Trophoblast cell (in vitro differentiated cells and primary cell): Measurements from ENCODE around the gene MAP7.

Source experiments
- DNase-seq, 2 donors: peaks; one replicate each; pipeline ENCODE4 v3.0.0-alpha.2; 2016
- H2AFZ ChIP-seq: 2 replicates; pipeline ENCODE4 v1.6.1; 2013; ENCODE audit warnings: low read length, moderate library complexity, mild to moderate bottlenecking; ENCODE audit not compliant: insufficient read depth, poor library complexity
- H2AK5ac ChIP-seq: 2 replicates; pipeline ENCODE4 v1.6.1; 2013; ENCODE audit warnings: mild to moderate bottlenecking, low read length
- H2BK120ac ChIP-seq: 2 replicates; pipeline ENCODE4 v1.6.1; 2013; ENCODE audit warnings: low read length, mild to moderate bottlenecking, moderate library complexity; ENCODE audit not compliant: insufficient read depth, poor library complexity
- H2BK12ac ChIP-seq: 2 replicates; pipeline ENCODE4 v1.6.1; 2013; ENCODE audit warnings: mild to moderate bottlenecking, low read length, moderate library complexity
- H2BK5ac ChIP-seq: 2 replicates; pipeline ENCODE4 v1.6.1; 2013; ENCODE audit warnings: low read length, low read depth, moderate library complexity, mild to moderate bottlenecking; ENCODE audit not compliant: poor library complexity
- H3K14ac ChIP-seq: 2 replicates; pipeline ENCODE4 v1.6.1; 2013; ENCODE audit warnings: mild to moderate bottlenecking, low read length
- H3K18ac ChIP-seq: 2 replicates; pipeline ENCODE4 v1.6.1; 2013; ENCODE audit warnings: mild to moderate bottlenecking, low read length
- H3K23ac ChIP-seq: 2 replicates; pipeline ENCODE4 v1.6.1; 2013; ENCODE audit warnings: low read length
- H3K27ac ChIP-seq: 2 replicates; pipeline ENCODE4 v1.5.1; 2013; ENCODE audit warnings: low read depth, mild to moderate bottlenecking, inconsistent platforms, low read length, moderate library complexity
- H3K27me3 ChIP-seq: 2 replicates; pipeline ENCODE4 v1.6.1; 2013; ENCODE audit warnings: inconsistent platforms, mild to moderate bottlenecking, low read length, moderate library complexity; ENCODE audit not compliant: insufficient read depth
- H3K36me3 ChIP-seq, 2 experiments: 1 replicate in 1 of 2; 2 replicates in 1 of 2; pipeline ENCODE4 v1.6.1; 2013; ENCODE audit warnings: low read length in 2 of 2, mild to moderate bottlenecking in 2 of 2, moderate library complexity in 1 of 2; ENCODE audit not compliant: insufficient read depth in 2 of 2, control insufficient read depth in 1 of 2
- H3K4ac ChIP-seq: 2 replicates; pipeline ENCODE4 v1.6.1; 2013; ENCODE audit warnings: low read depth, mild to moderate bottlenecking, low read length, moderate library complexity
- H3K4me1 ChIP-seq, 2 experiments: 1 replicate in 1 of 2; 2 replicates in 1 of 2; pipeline ENCODE4 v1.6.1; 2013; ENCODE audit warnings: low read length in 2 of 2, mild to moderate bottlenecking in 2 of 2, moderate library complexity in 1 of 2; ENCODE audit not compliant: insufficient read depth in 2 of 2, control insufficient read depth in 1 of 2
- H3K4me2 ChIP-seq: 2 replicates; pipeline ENCODE4 v1.6.1; 2013; ENCODE audit warnings: inconsistent platforms, mild to moderate bottlenecking, low read length, moderate library complexity
- H3K4me3 ChIP-seq: 2 replicates; pipeline ENCODE4 v1.5.1; 2013; ENCODE audit warnings: mild to moderate bottlenecking, low read depth, low read length, inconsistent platforms
- H3K79me1 ChIP-seq: one replicate; pipeline ENCODE4 v1.6.1; 2013; ENCODE audit warnings: low read length
- H3K79me2 ChIP-seq: 2 replicates; pipeline ENCODE4 v1.6.1; 2013; ENCODE audit warnings: low read length, mild to moderate bottlenecking; ENCODE audit not compliant: control insufficient read depth, insufficient read depth, poor library complexity
- H3K9ac ChIP-seq: 2 replicates; pipeline ENCODE4 v1.6.1; 2013; ENCODE audit warnings: mild to moderate bottlenecking, low read length
- H3K9me3 ChIP-seq: 2 replicates; pipeline ENCODE4 v1.6.1; 2013; ENCODE audit warnings: low read depth, mild to moderate bottlenecking, control low read depth, inconsistent platforms, low read length; ENCODE audit not compliant: insufficient read depth
- H4K12ac ChIP-seq: 2 replicates; pipeline ENCODE4 v1.6.1; 2013; ENCODE audit warnings: low read depth, mild to moderate bottlenecking, low read length, moderate library complexity
- H4K8ac ChIP-seq: 2 replicates; pipeline ENCODE4 v1.6.1; 2013; ENCODE audit warnings: low read depth, mild to moderate bottlenecking, low read length, moderate library complexity
- H4K91ac ChIP-seq: one replicate; pipeline ENCODE4 v1.6.1; 2013; ENCODE audit warnings: low read depth, mild to moderate bottlenecking, low read length, moderate library complexity
- WGBS: extraction: QIAGEN DNeasy Blood & Tissue Kit; methylation state at CpG from one replicate; pipeline ENCODE4 v1.1.7; 2013; ENCODE audit warnings: missing lambda C conversion rate; ENCODE audit not compliant: insufficient read length, insufficient coverage; ENCODE audit errors: extremely low coverage; 5-methylcytosine and 5-hydroxymethylcytosine counted together

Gene MAP7

GRCh38 chr6:136361787-136362186, 188.4 kb downstream of the MAP7 start:
- H3K23ac ChIP-seq: no peak overlapping the region
- H3K9me3 ChIP-seq: no peaks in the 10 kb centered on the region
- H3K27me3 ChIP-seq: no peaks in the 10 kb centered on the region
- H3K4me1 ChIP-seq: no peaks in the 10 kb centered on the region
- no peak overlapping the region for H3K9ac ChIP-seq
- H4K8ac ChIP-seq: no peak overlapping the region
- H3K4ac ChIP-seq: no peak overlapping the region
- H4K12ac ChIP-seq: no peak overlapping the region
- H4K91ac ChIP-seq: no peak overlapping the region
- H2AFZ ChIP-seq: no peak overlapping the region
- no peak overlapping the region for H3K4me2 ChIP-seq
- WGBS: no CpG with 5 or more reads among the region's 2 CpGs
- no peak for DNase-seq
- H2AK5ac ChIP-seq: no peak overlapping the region
- H2BK120ac ChIP-seq: no peak overlapping the region
- peaks cover 19 to 27% of the 10 kb centered on the region in 2 experiments for H3K36me3 ChIP-seq
- no peak overlapping the region for H3K4me3 ChIP-seq
- no peaks in the 10 kb centered on the region for H3K79me2 ChIP-seq
- H2BK12ac ChIP-seq: no peak overlapping the region
- H3K79me1 ChIP-seq: no peaks in the 10 kb centered on the region
- no peak overlapping the region for H3K14ac ChIP-seq
- no peak overlapping the region for H3K18ac ChIP-seq
- no peak overlapping the region for H2BK5ac ChIP-seq
- H3K27ac ChIP-seq: no peak overlapping the region

GRCh38 chr6:136360783-136361182, 189.4 kb downstream of the MAP7 start:
- Histone ChIP-seq H2AK5ac (no peak overlapping the region), H2BK5ac (no peak overlapping the region), H3K27ac (no peak overlapping the region), H3K4ac (no peak overlapping the region), H3K9ac (no peak overlapping the region), H3K79me2 (no peaks in the 10 kb centered on the region), H3K79me1 (no peaks in the 10 kb centered on the region), H3K9me3 (no peaks in the 10 kb centered on the region), H3K14ac (no peak overlapping the region), H4K12ac (no peak overlapping the region), H4K91ac (no peak overlapping the region), H2BK12ac (no peak overlapping the region), H3K4me2 (no peak overlapping the region), H3K18ac (no peak overlapping the region), H3K36me3 (peaks cover 19 to 28% of the 10 kb centered on the region in 2 experiments), H3K27me3 (no peaks in the 10 kb centered on the region), H3K4me3 (no peak overlapping the region), H4K8ac (no peak overlapping the region), H2AFZ (no peak overlapping the region), H3K23ac (no peak overlapping the region), H2BK120ac (no peak overlapping the region), H3K4me1 (no peaks in the 10 kb centered on the region)
- WGBS: no CpG with 5 or more reads among the region's 30 CpGs
- no peak for DNase-seq

GRCh38 chr6:136359851-136360250, 190.4 kb downstream of the MAP7 start:
- Histone ChIP-seq H2AK5ac (no peak overlapping the region), H3K27ac (no peak overlapping the region), H3K4me3 (no peak overlapping the region), H3K23ac (no peak overlapping the region), H3K36me3 (peaks cover 16 to 24% of the 10 kb centered on the region in 2 experiments), H2AFZ (no peak overlapping the region), H2BK5ac (no peak overlapping the region), H3K18ac (no peak overlapping the region), H2BK120ac (no peak overlapping the region), H3K4ac (no peak overlapping the region), H3K27me3 (no peaks in the 10 kb centered on the region), H3K79me1 (no peaks in the 10 kb centered on the region), H4K8ac (no peak overlapping the region), H2BK12ac (no peak overlapping the region), H4K91ac (no peak overlapping the region), H3K4me2 (no peak overlapping the region), H3K9me3 (no peaks in the 10 kb centered on the region), H3K79me2 (no peaks in the 10 kb centered on the region), H3K4me1 (no peaks in the 10 kb centered on the region), H4K12ac (no peak overlapping the region), H3K9ac (no peak overlapping the region), H3K14ac (no peak overlapping the region)
- WGBS: no CpG with 5 or more reads among the region's 6 CpGs
- no peak for DNase-seq

GRCh38 chr6:136351518-136352110, 198.6 kb downstream of the MAP7 start:
- no CpG with 5 or more reads among the region's 2 CpGs for WGBS

More at GRCh38 chr6:136351518-136352110, 198.6 kb downstream of the MAP7 start:
- H3K14ac ChIP-seq: no peak overlapping the region
- no peak overlapping the region for H3K27ac ChIP-seq
- no peak overlapping the region for H4K8ac ChIP-seq
- no peak overlapping the region for H3K4ac ChIP-seq
- no peak overlapping the region for H3K18ac ChIP-seq
- H2AFZ ChIP-seq: no peak overlapping the region
- no peak overlapping the region for H3K4me2 ChIP-seq
- H2AK5ac ChIP-seq: no peak overlapping the region
- no peak overlapping the region for H3K4me3 ChIP-seq
- H3K79me2 ChIP-seq: no peaks in the 10 kb centered on the region
- no peaks in the 10 kb centered on the region for H3K9me3 ChIP-seq
- peaks cover 4 to 5% of the 10 kb centered on the region in 2 experiments for H3K36me3 ChIP-seq
- no peak overlapping the region for H4K12ac ChIP-seq
- no peak overlapping the region for H2BK12ac ChIP-seq
- no peaks in the 10 kb centered on the region for H3K79me1 ChIP-seq
- no peak overlapping the region for H3K23ac ChIP-seq
- DNase-seq: no peak
- no peak overlapping the region for H3K9ac ChIP-seq
- H4K91ac ChIP-seq: no peak overlapping the region
- H2BK120ac ChIP-seq: no peak overlapping the region
- H2BK5ac ChIP-seq: no peak overlapping the region
- H3K27me3 ChIP-seq: no peaks in the 10 kb centered on the region
- no peaks in the 10 kb centered on the region for H3K4me1 ChIP-seq
